ENCODE results near the gene EXOSC7. TPM values are rescaled to one million over a fixed set of nuclear protein-coding genes. Genes with fewer than 3 reads are reported as not detected.

The EXOSC7 gene
- total RNA-seq, 2 donors from 2014 or later = 24.9 to 35.6 TPM

DNA sequence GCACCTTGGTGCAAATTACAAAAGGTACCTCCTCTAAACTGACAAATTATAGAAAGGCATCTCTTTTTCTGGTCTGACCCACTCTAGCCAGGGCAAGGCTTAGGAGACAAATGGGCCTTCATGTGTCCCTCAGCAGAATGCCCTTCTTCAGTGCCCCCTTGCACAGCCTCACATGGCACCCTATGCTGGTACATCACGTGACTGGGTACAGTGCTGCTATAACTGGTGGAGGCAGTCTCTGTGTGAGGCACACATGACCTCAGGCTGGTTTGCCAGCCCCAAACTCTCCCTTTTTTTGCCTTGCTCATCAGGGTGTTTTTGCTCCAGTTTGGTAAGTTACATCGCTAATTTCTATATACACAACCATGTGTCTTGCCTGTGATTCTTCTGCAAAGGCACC is 53.2 kb downstream of the EXOSC7 start:
- DNase-seq = no peak
- Histone ChIP-seq H3K27me3 (no peaks in the 10 kb centered on the region), H3K4me3 (no peak overlapping the region), H3K9me3 (no peaks in the 10 kb centered on the region), H3K36me3 (no peaks in the 10 kb centered on the region), H3K27ac (no peak overlapping the region), H3K4me1 (peaks cover 4% of the 10 kb centered on the region), H3K9ac (ENCODE audit: low read depth in 2 of 2, low read length in 2 of 2) (no peak overlapping the region)
- TF ChIP-seq, protein P1, sequence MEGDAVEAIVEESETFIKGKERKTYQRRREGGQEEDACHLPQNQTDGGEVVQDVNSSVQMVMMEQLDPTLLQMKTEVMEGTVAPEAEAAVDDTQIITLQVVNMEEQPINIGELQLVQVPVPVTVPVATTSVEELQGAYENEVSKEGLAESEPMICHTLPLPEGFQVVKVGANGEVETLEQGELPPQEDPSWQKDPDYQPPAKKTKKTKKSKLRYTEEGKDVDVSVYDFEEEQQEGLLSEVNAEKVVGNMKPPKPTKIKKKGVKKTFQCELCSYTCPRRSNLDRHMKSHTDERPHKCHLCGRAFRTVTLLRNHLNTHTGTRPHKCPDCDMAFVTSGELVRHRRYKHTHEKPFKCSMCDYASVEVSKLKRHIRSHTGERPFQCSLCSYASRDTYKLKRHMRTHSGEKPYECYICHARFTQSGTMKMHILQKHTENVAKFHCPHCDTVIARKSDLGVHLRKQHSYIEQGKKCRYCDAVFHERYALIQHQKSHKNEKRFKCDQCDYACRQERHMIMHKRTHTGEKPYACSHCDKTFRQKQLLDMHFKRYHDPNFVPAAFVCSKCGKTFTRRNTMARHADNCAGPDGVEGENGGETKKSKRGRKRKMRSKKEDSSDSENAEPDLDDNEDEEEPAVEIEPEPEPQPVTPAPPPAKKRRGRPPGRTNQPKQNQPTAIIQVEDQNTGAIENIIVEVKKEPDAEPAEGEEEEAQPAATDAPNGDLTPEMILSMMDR (IDR thresholded peaks at IDR 0.05) = no peak
- intact Hi-C loops (cut with DNase I) = no loop called here

DNA sequence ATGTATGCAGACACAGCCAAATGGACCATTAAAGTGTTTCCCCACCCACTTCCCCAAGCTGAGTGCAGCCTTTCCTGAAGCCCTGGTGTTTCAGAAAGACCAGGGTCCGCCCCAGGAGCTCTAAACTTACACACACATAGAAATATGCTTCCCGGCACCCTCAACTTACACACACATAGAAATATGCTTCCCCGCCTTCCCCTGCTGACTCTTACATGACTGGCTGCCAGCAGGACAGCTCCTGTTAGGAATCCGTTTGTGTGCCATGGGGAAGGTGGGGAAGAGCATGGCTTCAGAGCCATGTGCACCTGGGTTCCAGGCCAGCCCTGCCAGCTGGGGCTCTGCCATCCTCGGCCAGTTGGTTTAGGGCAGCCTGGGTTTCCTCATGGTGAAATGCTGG is 53.6 kb downstream of the EXOSC7 start:
- no peak for DNase-seq
- no peak overlapping the region for H3K4me3 ChIP-seq
- no peaks in the 10 kb centered on the region for H3K9me3 ChIP-seq
- H3K36me3 ChIP-seq = no peaks in the 10 kb centered on the region
- no peak overlapping the region for H3K27ac ChIP-seq
- intact Hi-C loops (cut with DNase I) = loop anchor here (10.0 kb wide), 2 partner anchors 495 to 625 kb away; no protein-coding TSS in a partner anchor
- H3K9ac ChIP-seq (ENCODE audit: low read depth in 2 of 2, low read length in 2 of 2) = no peak overlapping the region
- TF ChIP-seq, protein P1 (IDR thresholded peaks at IDR 0.05) = no peak
- no peaks in the 10 kb centered on the region for H3K27me3 ChIP-seq
- peaks cover 8% of the 10 kb centered on the region for H3K4me1 ChIP-seq

DNA sequence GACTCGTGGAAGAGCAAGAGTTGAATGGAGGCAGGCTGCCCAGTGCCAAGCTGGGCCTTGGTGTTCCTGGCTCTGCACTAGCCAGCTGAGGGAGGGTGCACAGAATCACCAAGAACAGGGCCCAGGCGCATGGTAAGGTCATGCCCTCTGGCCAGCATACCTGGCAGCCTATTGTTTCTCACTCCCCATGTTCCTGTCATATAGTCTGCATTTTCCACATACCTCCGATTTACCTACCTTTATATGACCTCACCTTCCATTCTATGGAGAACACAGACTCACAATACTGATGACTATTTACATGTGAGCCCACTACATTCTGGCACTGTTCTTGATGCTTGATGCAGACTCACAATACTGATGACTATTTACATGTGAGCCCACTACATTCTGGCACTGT is 55.5 kb downstream of the EXOSC7 start:
- DNase-seq = no peak
- Histone ChIP-seq H3K36me3 (no peaks in the 10 kb centered on the region), H3K27me3 (no peaks in the 10 kb centered on the region), H3K27ac (no peak overlapping the region), H3K9me3 (no peaks in the 10 kb centered on the region), H3K4me1 (peaks cover 8% of the 10 kb centered on the region), H3K9ac (ENCODE audit: low read depth in 2 of 2, low read length in 2 of 2) (no peak overlapping the region), H3K4me3 (no peak overlapping the region)
- TF ChIP-seq, protein P1 (IDR thresholded peaks at IDR 0.05) = no peak
- intact Hi-C loops (cut with DNase I) = loop anchor here (10.0 kb wide), 2 partner anchors 497 to 623 kb away; no protein-coding TSS in a partner anchor

DNA sequence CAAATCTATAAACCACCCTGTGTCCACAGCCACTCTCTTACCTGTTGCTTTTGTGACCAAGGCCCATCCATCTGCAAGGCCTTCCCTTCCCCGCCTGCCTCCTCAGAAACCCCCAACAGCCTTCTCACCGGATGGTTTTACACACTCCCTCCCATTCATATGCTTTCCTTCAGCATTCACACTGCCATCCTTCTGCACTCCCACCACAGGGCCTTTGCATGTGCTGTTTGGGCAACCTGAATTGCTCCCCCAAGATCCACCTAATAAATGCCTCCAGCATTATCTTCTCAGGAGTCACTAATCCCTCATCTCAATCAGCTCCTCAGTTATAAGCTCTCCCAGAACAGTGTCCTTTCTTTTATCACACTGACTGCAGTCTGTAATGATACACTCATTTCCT is 56.1 kb downstream of the EXOSC7 start:
- Histone ChIP-seq H3K4me1 (peaks cover 8% of the 10 kb centered on the region), H3K27me3 (no peaks in the 10 kb centered on the region), H3K9me3 (no peaks in the 10 kb centered on the region), H3K27ac (no peak overlapping the region), H3K9ac (ENCODE audit: low read depth in 2 of 2, low read length in 2 of 2) (no peak overlapping the region), H3K4me3 (no peak overlapping the region), H3K36me3 (no peaks in the 10 kb centered on the region)
- intact Hi-C loops (cut with DNase I) = loop anchor here (10.0 kb wide), 2 partner anchors 497 to 623 kb away; no protein-coding TSS in a partner anchor
- no peak for DNase-seq
- TF ChIP-seq, protein P1 (IDR thresholded peaks at IDR 0.05) = no peak

DNA sequence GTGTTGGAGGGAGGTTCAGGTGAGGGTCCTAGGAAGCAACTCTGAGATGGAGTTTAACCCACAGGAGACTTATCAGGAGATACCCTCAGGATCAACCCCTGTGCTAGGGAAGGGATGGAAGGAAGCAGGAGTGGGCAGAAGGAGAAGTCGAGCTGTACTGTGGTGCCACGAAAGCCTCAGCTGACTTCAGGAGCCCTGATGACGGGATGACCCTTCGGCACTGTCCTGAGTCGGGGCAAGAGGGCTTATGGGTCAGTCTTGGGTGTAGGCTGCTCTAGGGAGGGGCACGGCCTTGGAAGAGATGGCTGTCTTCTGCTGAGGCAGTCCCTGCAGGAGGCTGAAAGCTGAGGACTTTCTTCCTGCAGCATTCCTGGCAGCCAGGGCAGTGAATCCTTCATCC is 57.7 kb downstream of the EXOSC7 start:
- Histone ChIP-seq H3K27me3 (no peaks in the 10 kb centered on the region), H3K9me3 (no peaks in the 10 kb centered on the region), H3K4me3 (no peak overlapping the region), H3K9ac (ENCODE audit: low read depth in 2 of 2, low read length in 2 of 2) (no peak overlapping the region), H3K27ac (no peak overlapping the region), H3K4me1 (peaks cover 8% of the 10 kb centered on the region), H3K36me3 (no peaks in the 10 kb centered on the region)
- no peak for DNase-seq
- TF ChIP-seq, protein P1 (IDR thresholded peaks at IDR 0.05) = no peak
- intact Hi-C loops (cut with DNase I) = loop anchor here (10.0 kb wide), 2 partner anchors 499 to 621 kb away; no protein-coding TSS in a partner anchor

All from colonic mucosa (tissue), 4 donors.